Mesendoderm (in vitro differentiated cells): ENCODE results near the gene KCNK3.

Experiments used
- DNase-seq: peaks from one replicate; pipeline ENCODE4 v3.0.0; 2013
- H2AK5ac ChIP-seq: 2 replicates; pipeline ENCODE4 v1.6.1; 2013; ENCODE audit warnings: low read length, inconsistent platforms
- H2BK120ac ChIP-seq: 2 replicates; pipeline ENCODE4 v1.6.1; 2013; ENCODE audit warnings: low read depth, mild to moderate bottlenecking, low read length, moderate library complexity, mixed read lengths
- H2BK15ac ChIP-seq: replicated peaks from 2 replicates; pipeline ENCODE4 v1.6.1; 2013; ENCODE audit warnings: low read depth, mild to moderate bottlenecking, moderate library complexity
- H2BK5ac ChIP-seq: 2 replicates; pipeline ENCODE4 v1.6.1; 2013; ENCODE audit warnings: low read length, inconsistent platforms
- H3K18ac ChIP-seq: 2 replicates; pipeline ENCODE4 v1.6.1; 2013; ENCODE audit warnings: mild to moderate bottlenecking, low read length, mixed read lengths
- H3K23ac ChIP-seq: one replicate; pipeline ENCODE4 v1.6.1; 2013; ENCODE audit warnings: low read length
- H3K27ac ChIP-seq: 2 replicates; pipeline ENCODE4 v1.5.1; 2013; ENCODE audit warnings: low read depth, mild to moderate bottlenecking, inconsistent platforms, low read length, moderate library complexity
- H3K27me3 ChIP-seq: 2 replicates; pipeline ENCODE4 v1.6.1; 2013; ENCODE audit warnings: low read length, control low read depth, mild to moderate bottlenecking, inconsistent platforms; ENCODE audit not compliant: insufficient read depth, poor library complexity
- H3K36me3 ChIP-seq: 2 replicates; pipeline ENCODE4 v1.6.1; 2013; ENCODE audit warnings: low read length, inconsistent platforms; ENCODE audit not compliant: control insufficient read depth, insufficient read depth
- H3K4ac ChIP-seq: one replicate; pipeline ENCODE4 v1.6.1; 2013; ENCODE audit warnings: low read depth, mild to moderate bottlenecking, low read length, moderate library complexity
- H3K4me1 ChIP-seq: 2 replicates; pipeline ENCODE4 v1.6.1; 2013; ENCODE audit warnings: low read depth, low read length, inconsistent platforms; ENCODE audit not compliant: control insufficient read depth
- H3K4me2 ChIP-seq: 2 replicates; pipeline ENCODE4 v1.6.1; 2013; ENCODE audit warnings: low read length
- H3K4me3 ChIP-seq: 2 replicates; pipeline ENCODE4 v1.5.1; 2013; ENCODE audit warnings: mild to moderate bottlenecking, low read length
- H3K56ac ChIP-seq: one replicate; pipeline ENCODE4 v1.6.1; 2013; ENCODE audit warnings: low read length
- H3K79me1 ChIP-seq: 2 replicates; pipeline ENCODE4 v1.6.1; 2013; ENCODE audit warnings: low read length, inconsistent platforms
- H3K79me2 ChIP-seq: 2 replicates; pipeline ENCODE4 v1.6.1; 2013; ENCODE audit warnings: mild to moderate bottlenecking, low read length; ENCODE audit not compliant: control insufficient read depth, insufficient read depth
- H3K9ac ChIP-seq: 2 replicates; pipeline ENCODE4 v1.6.1; 2013; ENCODE audit warnings: low read length, inconsistent platforms
- H4K5ac ChIP-seq: one replicate; pipeline ENCODE4 v1.6.1; 2013; ENCODE audit warnings: low read length
- H4K8ac ChIP-seq: one replicate; pipeline ENCODE4 v1.6.1; 2013; ENCODE audit warnings: low read depth, mild to moderate bottlenecking, control low read depth, low read length, moderate library complexity
- WGBS: extraction: QIAGEN DNeasy Blood & Tissue Kit; methylation state at CpG from one replicate; pipeline ENCODE4 v1.1.7; 2013; ENCODE audit warnings: low lambda C conversion rate, missing lambda C conversion rate; ENCODE audit not compliant: insufficient coverage; ENCODE audit errors: extremely low coverage; 5-methylcytosine and 5-hydroxymethylcytosine counted together

The KCNK3 gene

DNA sequence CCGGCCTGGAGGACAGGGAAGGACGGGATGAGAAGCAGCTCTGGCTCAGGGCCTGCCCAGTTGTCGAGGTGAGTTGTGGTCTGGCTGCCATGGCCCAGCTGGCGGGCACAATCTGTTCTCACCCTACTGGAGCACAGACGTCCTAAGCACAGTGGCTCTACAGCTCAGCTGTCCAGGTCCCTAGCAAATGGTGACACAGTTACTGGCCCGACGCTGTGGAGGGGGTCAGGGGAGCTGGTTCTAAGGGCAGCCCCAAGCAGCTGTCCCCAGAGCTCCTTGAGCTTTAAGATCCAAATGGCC, 32.9 kb downstream of the KCNK3 start:
- no peak overlapping the region for H3K4me2 ChIP-seq
- H4K8ac ChIP-seq, result no peak overlapping the region
- H3K9ac ChIP-seq, result no peak overlapping the region
- H2BK15ac ChIP-seq, result no peak overlapping the region
- no peaks in the 10 kb centered on the region for H3K36me3 ChIP-seq
- H2AK5ac ChIP-seq, result no peak overlapping the region
- no peak overlapping the region for H2BK5ac ChIP-seq
- WGBS, result no CpG with 5 or more reads among the region's 7 CpGs
- no peak overlapping the region for H3K27ac ChIP-seq
- H3K79me2 ChIP-seq, result no peaks in the 10 kb centered on the region
- H3K4ac ChIP-seq, result no peak overlapping the region
- H3K27me3 ChIP-seq, result no peaks in the 10 kb centered on the region
- no peak overlapping the region for H4K5ac ChIP-seq
- H3K4me1 ChIP-seq, result no peaks in the 10 kb centered on the region
- no peak overlapping the region for H3K4me3 ChIP-seq
- H3K18ac ChIP-seq, result no peak overlapping the region
- H2BK120ac ChIP-seq, result no peak overlapping the region
- H3K23ac ChIP-seq, result no peak overlapping the region
- no peak for DNase-seq
- no peaks in the 10 kb centered on the region for H3K79me1 ChIP-seq
- no peak overlapping the region for H3K56ac ChIP-seq

DNA sequence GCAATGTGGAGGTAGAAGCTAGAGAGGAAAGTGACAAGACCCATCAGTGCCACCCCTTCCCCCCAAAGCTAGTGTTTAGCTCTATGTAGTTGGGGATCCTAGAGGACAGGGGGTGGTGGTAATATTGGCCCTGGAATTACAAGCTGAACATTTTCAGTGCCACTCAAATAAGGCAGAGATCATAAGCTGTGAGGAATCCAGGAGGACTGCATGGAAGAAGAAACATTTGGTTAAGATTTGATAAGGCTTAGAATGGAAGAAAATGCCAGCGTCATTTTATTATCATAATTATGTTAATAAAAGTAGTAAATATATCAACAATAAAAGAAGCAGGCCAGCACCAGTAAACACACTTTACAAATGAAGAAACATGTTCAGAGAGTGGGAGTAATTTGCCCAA, 33.7 kb downstream of the KCNK3 start:
- DNase-seq, result no peak

GRCh38 chr2:26727641-26728561, 35.4 kb downstream of the KCNK3 start:
- no peaks in the 10 kb centered on the region for H3K36me3 ChIP-seq
- no peak overlapping the region for H3K4ac ChIP-seq
- no peaks in the 10 kb centered on the region for H3K79me1 ChIP-seq
- WGBS, result no CpG with 5 or more reads among the region's 101 CpGs
- no peak for DNase-seq
- no peak overlapping the region for H3K27ac ChIP-seq
- H2BK120ac ChIP-seq, result no peak overlapping the region
- H3K9ac ChIP-seq, result no peak overlapping the region
- no peaks in the 10 kb centered on the region for H3K4me1 ChIP-seq
- H2AK5ac ChIP-seq, result no peak overlapping the region
- no peak overlapping the region for H3K4me3 ChIP-seq
- no peak overlapping the region for H4K5ac ChIP-seq
- H3K4me2 ChIP-seq, result no peak overlapping the region
- H3K27me3 ChIP-seq, result no peaks in the 10 kb centered on the region
- H3K18ac ChIP-seq, result no peak overlapping the region
- no peak overlapping the region for H4K8ac ChIP-seq
- no peak overlapping the region for H3K23ac ChIP-seq
- no peaks in the 10 kb centered on the region for H3K79me2 ChIP-seq
- no peak overlapping the region for H3K56ac ChIP-seq
- H2BK15ac ChIP-seq, result no peak overlapping the region
- H2BK5ac ChIP-seq, result no peak overlapping the region

More for the DNA sequence above, 33.7 kb downstream of the KCNK3 start:
- Histone ChIP-seq H4K8ac (no peak overlapping the region), H3K36me3 (no peaks in the 10 kb centered on the region), H3K4me2 (no peak overlapping the region), H3K9ac (no peak overlapping the region), H3K79me2 (no peaks in the 10 kb centered on the region), H3K4me1 (no peaks in the 10 kb centered on the region), H3K4ac (no peak overlapping the region), H3K4me3 (no peak overlapping the region), H3K18ac (no peak overlapping the region), H3K27me3 (no peaks in the 10 kb centered on the region), H3K27ac (no peak overlapping the region), H2AK5ac (no peak overlapping the region), H3K23ac (no peak overlapping the region), H2BK5ac (no peak overlapping the region), H3K79me1 (no peaks in the 10 kb centered on the region), H2BK15ac (no peak overlapping the region), H4K5ac (no peak overlapping the region), H3K56ac (no peak overlapping the region), H2BK120ac (no peak overlapping the region)
- no CpG with 5 or more reads among the region's 1 CpG for WGBS

- Histone ChIP-seq H2AK5ac (no peak overlapping the region), H3K4me1 (no peaks in the 10 kb centered on the region)
These were observed 36.8 kb downstream of the KCNK3 start for GRCh38 chr2:26729311-26729710.

DNA sequence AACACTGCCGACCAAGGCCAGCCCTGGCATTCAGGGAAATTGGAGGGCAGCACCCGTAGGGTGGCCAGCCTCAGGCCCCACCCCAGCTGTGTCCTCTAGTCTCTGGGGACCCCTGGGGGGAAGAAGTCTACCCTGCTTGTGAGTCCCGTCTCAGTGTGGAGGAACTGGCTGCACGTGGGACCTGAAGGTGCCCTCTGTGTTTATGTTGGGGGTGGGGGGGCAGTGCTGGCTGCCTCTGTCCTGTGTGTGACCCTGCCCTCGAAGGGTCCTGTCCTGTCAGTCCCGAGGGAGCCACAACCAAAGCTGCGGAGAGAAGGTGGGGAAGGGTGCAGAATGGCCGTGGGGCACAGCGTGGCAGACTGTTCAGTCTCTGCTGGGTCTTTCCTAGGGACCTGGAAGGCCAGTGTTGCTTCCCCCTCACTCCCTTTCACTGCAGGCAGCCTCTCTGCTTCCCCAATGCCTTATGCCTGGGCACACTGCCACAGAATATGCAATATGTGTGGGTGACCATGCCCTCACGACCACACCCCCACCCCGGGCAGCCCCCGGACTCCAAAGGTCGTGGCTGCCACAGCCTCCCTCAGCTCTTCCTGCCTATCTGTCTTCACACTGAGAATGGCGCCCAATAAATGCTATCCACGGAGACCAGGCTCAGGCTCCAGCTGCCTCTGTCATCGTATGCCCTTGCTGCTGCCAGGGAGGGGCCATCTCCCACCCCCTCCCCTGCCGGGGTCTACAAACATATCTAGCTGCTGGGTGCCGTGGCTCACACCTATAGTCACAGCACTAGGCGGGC, 38.2 kb downstream of the KCNK3 start:
- Histone ChIP-seq H2BK5ac (no peak overlapping the region), H3K9ac (no peak overlapping the region), H3K4me1 (no peaks in the 10 kb centered on the region), H3K4me2 (no peak overlapping the region), H3K18ac (no peak overlapping the region), H2BK120ac (no peak overlapping the region), H3K79me2 (no peaks in the 10 kb centered on the region), H4K5ac (no peak overlapping the region), H3K56ac (no peak overlapping the region), H3K27ac (no peak overlapping the region), H3K79me1 (no peaks in the 10 kb centered on the region), H3K36me3 (no peaks in the 10 kb centered on the region), H2BK15ac (no peak overlapping the region), H3K23ac (peak overlapping the region; percentile 45), H3K4ac (no peak overlapping the region), H2AK5ac (no peak overlapping the region), H4K8ac (no peak overlapping the region), H3K4me3 (no peak overlapping the region), H3K27me3 (no peaks in the 10 kb centered on the region)
- DNase-seq, result no peak
- no CpG with 5 or more reads among the region's 19 CpGs for WGBS

More at GRCh38 chr2:26729311-26729710, 36.8 kb downstream of the KCNK3 start:
- Histone ChIP-seq H4K5ac (no peak overlapping the region), H3K18ac (no peak overlapping the region), H3K4ac (no peak overlapping the region), H3K79me2 (no peaks in the 10 kb centered on the region), H2BK15ac (no peak overlapping the region), H3K56ac (no peak overlapping the region), H3K9ac (no peak overlapping the region), H4K8ac (no peak overlapping the region), H2BK120ac (no peak overlapping the region), H3K79me1 (no peaks in the 10 kb centered on the region), H3K36me3 (no peaks in the 10 kb centered on the region), H3K4me2 (no peak overlapping the region), H3K23ac (no peak overlapping the region), H3K4me3 (no peak overlapping the region), H2BK5ac (no peak overlapping the region), H3K27me3 (no peaks in the 10 kb centered on the region), H3K27ac (no peak overlapping the region)
- WGBS, result no CpG with 5 or more reads among the region's 2 CpGs
- DNase-seq, result no peak
